ENCODE results near the gene CTNS.

Gene CTNS

DNA sequence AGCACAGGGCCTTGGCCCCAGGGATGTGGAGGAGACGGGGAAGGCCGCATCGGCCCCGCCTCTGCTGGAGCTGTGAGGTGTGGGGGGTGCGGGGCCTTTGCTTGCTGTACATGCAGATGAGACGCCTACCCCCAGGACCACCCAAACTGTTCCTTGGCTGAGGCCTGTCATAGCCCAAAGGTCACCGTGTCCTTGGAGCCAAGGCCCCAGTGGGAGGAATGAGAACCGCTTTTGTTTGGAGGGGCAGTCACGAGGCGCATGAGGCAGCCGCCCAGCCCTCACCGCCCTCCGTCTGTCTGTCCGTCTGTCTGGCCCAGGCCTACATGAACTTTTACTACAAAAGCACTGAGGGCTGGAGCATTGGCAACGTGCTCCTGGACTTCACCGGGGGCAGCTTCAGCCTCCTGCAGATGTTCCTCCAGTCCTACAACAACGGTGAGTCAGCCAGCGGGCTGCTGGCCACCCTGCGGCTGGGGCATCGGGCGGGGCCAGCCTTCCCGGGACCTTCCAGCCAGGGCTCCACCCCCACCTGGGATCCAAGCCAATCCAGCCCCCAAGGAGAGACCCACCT is 23.1 kb downstream of the CTNS start:
- DNase-seq, result no peak

DNA sequence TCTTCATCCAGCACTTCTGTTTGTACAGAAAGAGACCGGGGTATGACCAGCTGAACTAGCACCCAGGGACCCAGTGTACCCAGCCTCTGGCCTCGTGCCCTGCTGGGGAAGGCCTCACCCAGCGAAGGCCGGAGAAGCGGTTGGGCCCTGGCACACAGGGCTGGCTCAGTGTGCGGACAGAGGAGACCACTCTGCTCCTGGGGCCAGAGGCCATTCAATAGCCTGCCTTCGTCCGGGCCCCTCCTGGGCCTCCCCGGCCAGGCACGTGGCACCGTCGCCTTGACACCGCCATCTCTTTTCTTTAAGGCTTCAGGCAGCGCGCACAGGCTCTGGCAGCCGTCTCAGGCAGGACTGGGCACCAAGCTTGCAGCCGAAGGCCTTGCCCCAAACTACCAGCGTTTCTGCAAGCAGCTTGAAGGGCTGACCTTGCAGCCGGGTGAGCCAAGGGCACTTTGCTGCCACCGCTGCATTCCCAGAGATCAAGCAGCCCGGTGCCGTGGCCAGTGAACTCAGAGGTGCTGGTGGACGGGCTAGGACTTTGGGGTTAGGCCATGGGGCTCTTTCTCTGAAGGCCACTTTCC is 23.8 kb downstream of the CTNS start:
- DNase-seq, result no peak

DNA sequence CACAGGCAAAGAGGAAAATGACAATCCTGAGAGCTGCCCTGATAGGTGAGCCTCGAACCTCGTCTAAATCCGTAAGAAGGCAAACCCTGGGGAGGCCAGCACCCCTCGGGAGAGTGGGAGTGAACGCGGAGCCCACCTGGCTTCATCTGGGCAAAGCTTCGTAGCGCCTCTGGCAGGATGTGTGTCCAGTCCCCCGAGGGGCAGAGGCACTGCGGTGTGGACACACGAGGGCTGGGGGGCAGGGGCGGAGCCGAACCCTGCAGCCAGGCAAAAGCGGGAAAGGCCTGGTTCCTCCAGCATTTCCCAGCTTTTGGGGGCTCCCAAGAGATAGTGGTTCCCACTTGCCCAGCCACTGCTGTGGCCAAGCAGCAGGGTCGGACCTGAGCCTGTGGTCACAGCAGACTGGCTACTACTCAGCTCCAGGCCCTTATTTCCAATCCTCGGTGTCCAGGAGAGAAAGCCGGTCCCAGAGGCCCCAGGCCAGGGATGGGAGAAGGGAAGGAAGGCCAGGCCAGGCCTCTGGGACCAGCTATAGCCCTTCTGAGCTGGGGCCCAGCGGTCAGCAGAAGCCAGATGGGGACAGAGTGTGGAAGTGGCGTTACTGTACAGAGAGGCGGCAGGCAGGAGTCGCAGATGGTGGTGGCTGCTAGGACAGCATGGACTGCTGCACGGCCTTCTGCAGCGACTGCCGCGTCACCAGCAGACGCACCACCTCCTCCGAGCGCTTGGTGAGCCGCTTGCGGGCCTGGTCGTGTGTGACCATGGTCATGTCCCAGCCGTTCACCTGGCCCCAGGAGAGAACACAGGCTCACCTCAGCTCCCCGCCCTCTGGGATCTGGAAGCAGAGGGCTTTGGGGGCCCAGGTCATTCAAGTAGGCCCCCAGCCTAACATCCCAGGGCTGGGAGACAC is 26.8 kb downstream of the CTNS start:
- DNase-seq, result no peak

DNA sequence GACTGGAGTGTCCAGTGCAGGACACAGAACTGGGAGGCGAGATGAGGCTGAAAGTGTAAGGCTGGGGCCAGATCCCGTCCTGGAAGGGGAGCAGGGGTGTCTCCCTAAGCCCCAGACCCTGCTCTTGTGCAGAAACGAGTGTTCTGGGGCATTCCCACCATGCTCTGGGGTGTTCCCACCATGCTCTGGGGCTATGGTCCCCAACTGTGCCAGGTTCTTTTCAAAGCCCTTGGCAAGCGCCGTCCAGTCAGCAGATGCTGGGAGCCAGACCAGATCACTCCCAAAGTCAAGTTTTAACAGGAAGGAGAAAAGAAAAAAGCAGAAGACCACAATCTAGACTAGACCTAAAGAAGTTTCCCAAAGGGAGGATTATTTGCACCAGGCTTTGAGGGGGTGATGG is 29.3 kb downstream of the CTNS start:
- no peak for DNase-seq

DNA sequence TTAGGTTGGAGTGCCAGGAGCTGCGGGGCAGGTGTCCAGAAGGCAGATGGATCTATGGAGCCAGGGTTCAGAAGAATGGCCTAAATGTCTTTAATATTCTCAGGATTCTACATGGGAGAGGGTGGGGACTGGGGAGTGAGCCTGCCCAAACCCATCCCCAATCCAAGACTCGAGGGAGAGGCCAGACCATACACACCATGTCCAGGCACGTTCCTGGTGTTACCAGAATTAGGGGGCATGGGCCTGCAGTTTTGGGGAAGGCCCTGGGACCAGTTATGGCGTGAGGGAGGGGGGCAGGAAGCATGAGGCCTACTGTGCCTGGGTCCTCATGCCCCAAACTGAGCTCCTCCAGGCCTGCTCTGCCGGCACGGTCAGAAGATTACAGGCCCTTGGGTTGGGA is 30.0 kb downstream of the CTNS start:
- no peak for DNase-seq

DNA sequence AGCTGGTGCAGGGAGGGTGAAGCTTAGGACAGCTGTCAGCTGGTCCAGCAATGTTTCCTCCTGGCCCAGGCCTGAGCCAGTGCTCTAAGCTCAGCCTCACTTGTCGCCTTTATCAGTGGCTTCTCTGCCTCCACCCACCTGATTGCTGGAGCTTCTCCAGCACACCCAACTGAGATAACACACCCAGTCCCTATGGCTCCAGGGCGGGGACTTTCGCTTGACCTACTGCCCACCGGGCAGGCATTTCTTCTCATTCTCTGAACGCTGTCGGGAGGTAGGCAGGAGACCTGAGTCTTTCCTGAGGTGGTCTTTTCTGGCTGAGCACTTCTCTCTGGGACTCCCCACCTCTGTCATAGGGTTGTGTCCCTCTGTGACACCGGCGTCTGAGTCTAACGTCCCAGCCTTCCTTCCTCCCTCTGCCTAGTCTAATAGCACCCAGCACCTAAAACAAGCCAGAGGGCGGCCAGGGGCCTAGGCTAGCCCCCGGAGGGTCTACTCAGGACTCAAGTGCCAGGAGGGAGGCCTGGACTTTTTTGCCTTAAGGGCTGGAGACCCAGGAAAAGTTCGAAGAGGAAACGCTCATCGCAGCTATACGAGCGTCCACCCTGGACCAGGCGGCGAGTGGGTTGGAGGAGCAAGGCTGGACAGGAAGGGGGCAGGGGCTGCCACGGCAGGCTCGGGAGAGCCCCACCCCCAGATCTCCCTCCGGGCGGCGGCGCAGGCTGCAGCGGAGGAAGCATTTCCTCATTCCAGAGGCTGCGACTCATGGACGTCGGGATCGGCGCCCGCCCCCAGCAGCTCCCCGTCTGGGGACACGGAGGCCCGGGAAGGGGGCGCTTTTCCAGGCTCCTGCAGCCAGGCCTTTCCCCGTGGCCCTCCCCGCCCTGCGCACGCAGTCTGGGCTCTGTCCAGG is 31.1 kb downstream of the CTNS start:
- DNase-seq, result peak; percentile 39

DNA sequence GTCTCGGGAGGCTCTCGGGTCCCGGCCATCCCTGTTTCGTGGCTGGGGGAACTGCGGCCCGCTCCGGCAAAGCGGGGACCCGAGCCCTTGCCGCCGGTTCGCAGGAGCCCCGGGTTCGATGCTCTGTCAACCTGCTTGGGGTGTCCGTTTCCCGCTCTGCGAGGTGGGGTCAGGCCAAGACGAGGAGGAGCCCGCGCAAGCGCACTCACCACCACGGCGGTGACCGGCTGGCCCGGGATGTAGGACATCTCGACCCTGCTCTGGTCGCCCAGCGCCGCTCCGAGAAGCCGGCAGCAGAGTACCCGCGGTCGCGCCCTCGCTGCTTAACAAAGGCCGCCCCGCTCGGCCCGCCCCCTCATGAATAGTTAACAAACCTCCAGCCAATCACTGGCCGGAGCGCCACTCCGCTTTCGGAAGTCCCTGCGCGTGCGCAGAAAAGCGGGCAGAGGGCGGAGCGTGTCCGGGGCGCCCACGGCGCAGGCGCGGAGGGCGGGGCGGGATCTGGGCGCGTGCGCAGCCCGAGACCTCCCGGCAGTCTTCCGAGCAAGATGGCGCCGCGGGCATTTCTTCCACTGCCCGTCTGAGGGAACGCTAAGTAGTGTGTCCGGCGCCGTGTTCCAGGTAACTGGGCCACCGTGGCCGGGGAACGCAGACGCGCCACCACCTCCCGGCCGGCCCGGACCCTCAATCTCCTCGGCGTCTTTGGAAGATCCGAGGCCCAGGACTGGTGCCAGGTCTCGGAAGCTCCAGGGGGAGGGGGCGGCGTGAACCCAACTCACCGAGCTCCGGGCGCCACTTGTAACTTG is 31.9 kb downstream of the CTNS start, which contains the start of the genes EMC6 and TAX1BP3:
TSS of gene EMC6 (plus strand) at position 534 of the 806 bp plus-strand sequence. CDS start 335 bp downstream, outside the sequence.
TSS of gene TAX1BP3 (minus strand) at position 300 of the 806 bp plus-strand sequence. CDS start at position 248, 52 bp downstream.
- DNase-seq, result peak; percentile 86

DNA sequence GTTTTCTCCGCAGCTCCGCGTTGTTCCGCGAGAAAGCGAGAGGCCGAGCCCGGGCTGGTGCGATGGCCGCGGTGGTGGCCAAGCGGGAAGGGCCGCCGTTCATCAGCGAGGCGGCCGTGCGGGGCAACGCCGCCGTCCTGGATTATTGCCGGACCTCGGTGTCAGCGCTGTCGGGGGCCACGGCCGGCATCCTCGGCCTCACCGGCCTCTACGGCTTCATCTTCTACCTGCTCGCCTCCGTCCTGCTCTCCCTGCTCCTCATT is 32.5 kb downstream of the CTNS start:
- DNase-seq, result no peak

DNA sequence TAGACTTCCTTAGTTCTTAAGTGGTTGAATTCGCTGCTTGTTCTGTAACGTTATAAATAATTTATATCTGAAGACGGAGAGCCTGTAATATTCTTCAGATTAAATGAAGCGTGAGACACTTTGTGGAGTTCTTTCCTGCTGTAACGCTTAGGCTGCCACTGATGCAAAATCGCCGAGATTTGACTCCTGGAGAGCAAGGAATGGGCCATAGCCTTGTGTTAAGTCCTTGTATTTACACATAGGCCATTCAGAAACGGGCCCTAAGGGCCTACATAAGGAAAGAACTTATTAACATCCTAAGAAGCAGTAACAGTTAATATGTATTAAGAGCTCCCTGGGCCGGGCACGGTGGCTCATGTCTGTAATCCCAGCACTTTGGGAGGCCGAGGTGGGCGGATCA is 33.0 kb downstream of the CTNS start:
- DNase-seq, result no peak

DNA sequence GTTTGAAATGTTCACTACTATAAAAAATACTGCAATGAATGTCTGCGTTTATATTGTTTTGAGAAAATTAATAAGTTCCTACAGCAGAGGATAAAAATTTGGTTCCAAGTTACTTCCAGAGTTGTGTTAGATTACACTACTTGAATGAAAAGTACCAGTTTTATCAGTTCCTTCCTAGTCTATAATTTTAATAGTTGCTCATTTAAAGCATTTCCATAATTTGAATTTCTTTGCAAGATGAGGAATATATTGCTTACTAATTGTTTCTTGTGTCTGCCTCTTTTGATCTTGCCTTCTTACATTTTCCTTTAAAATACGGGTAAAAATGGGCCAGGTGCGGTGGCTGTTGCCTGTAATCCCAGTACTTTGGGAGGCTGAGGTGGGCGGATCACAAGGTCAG is 36.0 kb downstream of the CTNS start:
- no peak for DNase-seq

DNA sequence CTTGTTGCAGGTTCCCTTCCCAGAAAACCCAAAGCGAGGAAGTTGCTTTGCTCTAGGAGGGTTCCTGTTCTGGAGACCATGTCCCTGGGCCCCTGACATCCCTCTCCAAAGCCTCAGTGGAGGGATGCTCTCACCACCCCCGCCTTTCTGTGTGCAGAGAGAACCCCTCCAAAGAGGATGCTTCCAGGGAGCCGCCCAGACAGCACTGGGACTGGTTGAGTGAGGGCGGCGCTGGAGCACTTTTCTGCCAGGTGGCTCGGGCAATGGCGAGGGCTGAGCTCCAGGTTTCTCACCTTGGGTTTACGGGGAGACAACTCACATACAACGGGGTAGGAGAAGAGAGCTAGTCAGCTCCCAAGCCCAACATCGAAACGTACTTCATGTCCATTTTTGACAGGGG is 39.3 kb downstream of the CTNS start:
- no peak for DNase-seq

DNA sequence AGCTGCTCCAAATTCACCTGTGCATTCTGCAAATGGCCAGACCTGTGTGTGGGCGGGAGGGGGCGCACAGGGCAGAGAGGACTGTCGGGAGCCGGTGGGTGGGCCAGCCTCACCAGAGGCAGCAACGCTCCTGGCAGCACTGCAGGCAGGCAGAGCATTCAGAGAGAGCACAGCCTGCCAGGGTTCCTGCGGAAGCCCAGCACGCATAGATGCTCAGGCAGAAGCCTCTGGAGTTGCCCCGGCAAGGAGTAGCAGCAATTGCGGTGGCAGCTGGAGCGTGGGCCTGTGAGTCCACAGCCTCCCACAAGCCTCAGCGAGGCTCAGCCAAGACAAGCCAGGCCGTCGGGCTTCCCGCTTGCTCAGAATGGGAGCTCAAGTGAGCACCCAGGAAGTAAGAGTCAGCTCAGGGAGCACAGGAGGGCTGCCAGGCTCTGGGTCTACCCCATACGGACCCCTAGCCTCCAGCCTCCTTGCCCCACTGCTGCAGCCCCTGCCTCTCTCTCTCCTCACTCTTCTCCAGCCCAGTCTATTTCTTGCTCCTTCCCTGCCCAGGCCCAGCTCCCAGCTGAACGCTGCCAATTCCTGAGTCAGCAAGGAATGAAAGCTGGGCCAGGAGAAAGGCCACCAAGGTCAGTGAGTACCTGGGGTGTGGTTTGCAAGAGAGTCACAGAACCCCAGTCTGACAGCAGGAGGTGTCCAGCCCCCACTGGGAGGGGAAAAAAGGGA is 41.7 kb downstream of the CTNS start:
- no peak for DNase-seq

DNA sequence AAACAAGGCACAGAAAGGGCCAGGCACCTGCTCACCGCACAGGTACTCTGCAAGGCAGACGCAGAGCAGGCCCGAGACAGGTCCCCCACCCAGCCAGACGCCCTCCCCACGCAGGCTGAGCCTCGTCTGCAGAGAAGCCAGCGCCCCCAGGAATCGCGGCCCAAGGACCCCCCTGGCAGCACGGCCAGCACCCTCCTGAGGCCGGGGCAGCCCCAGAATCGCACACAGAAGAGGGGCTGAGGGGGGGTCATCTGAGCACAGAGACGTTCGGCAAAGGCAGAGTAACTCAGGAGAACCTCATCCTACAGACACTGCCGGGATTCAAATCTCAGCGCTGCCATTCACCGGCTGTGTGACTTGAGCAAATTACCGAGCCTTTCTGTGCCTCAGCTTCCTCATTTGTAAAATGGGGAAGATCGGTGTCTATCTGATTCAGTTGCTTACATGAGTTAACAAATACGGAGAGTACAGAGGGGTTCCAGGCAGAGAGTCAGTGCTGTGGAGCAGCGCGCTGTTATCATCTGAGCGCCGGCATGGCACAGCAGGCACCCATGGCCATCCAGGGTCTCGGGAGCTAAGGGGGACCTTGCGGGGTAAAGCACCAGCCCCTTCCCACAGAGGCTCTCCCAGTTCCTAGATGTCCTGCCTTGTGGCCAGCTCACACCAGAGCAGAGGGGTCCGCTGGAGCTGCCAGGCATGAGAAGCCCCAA is 42.4 kb downstream of the CTNS start:
- no peak for DNase-seq

DNA sequence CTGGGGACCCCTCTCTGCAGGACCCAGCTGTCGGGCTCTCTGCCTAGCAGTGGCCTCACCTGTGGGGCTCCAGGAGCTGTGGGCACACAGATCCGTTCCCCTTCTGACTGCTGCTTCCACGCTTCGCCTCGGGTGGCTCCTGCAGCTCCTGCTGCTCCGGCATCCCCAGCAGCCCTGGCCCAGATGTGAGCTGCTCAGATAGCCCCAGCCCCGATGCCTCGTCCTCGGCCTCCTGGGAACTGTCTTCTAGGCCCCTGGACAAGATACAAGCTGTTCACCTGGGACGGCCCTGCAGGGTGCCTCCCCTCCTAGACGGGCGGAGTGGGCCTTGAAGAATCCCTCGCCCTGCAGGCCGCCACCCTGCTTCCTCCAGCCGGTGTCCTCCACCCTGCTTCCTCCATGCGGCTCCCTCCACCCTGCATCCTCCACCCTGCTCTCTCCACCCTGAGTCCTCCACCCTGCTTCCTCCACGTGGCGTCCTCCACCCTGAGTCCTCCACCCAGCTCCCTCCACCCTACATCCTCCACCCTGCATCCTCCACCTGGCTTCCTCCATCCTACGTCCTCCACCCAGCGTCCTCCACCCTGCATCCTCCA is 43.1 kb downstream of the CTNS start:
- DNase-seq, result no peak

DNA sequence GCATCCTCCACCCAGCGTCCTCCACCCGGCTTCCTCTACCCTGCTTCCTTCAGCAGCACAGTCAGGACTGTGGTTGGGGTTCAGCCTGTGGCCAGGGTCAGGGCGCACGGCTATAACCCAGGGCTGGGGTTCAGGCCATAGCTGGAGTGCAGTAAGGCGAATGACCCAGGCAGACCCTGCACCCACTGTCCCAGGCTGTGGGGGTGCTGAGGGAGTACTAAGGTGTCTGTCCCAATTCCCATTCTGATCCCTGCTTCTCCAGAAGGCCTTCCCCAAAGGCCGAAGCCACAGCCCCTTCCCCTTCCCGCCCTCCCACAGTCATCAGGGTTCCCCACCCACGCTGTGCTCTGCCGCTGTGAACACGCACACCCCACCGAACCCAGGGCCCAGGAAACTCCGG is 44.5 kb downstream of the CTNS start:
- no peak for DNase-seq

DNA sequence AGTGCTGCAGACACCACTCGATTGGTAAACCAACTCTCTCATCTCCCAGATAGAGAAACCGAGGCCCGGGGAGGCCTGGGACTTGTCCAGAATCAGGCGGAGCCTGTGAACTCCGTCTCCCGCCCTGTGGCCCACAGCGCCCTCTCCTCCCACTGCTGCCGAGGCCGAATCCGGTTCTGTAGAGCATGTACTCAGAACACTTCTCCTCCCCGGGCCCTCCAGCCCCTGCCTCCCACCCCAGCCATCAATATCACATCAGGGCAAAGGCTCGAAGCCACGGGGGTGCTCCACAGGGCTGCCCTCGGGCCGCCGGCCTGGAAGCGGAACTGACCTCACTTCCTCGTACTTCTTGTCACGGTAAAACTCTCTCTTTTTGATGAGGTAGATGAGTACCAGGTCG is 45.0 kb downstream of the CTNS start:
- no peak for DNase-seq

DNA sequence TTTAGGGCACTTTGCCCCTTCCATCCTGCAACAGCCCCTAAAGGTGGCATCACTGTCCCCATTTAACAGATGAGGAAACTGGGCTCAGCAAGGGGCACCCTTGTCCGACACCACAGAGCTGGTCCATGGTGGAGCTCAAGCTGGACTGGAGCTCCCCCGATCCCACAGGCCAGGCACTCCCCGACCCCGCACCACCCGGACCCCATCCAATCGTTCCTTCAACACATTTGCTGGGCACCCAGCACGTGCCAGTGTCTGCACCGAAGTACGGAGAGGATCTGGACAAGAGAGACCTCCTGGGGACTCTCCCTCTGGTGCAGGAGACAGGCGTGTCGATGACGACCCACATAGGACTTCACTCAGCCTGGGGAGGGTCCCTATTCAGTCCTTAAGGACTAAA is 45.5 kb downstream of the CTNS start:
- DNase-seq, result no peak

DNA sequence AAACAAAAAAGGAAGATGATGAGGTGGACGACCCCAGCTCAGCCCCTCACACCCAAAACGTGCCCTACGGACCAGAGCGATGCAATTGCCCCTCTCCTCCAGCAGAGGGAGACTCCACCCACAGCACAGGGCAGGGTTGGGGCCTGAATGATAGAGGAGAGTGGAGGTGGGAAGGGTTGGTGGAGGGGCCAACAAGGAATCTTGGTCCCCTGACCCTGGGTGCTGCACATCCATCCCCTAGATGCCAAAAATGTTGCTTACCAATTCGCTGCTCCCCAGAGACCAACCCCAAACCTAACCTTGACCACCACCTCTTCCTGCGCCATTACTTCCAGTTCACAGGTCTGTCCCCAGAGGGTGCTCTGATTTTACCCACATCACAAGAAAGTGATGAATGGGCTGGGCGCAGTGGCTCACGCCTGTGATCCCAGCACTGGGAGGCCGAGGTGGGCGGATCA is 46.5 kb downstream of the CTNS start:
- DNase-seq, result no peak

DNA sequence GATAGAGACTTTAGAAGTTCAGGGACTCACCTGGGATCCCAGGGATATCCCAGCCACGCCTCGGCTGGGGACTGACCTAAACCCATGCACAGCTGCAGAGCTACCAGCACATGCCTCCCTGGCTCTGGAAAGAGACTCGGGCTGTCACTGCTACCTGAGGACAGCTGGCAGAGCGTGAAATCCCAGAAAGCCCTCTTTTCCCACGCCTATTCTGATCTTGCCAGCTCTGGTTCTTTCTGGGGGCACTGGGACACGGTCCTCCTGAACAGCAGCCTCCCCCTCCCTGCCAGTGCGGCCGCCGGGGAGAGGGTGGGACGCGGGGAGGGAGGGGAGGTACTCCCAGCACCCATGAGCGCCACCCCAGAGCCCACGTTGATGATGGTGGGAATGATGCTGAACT is 48.6 kb downstream of the CTNS start:
- no peak for DNase-seq

DNA sequence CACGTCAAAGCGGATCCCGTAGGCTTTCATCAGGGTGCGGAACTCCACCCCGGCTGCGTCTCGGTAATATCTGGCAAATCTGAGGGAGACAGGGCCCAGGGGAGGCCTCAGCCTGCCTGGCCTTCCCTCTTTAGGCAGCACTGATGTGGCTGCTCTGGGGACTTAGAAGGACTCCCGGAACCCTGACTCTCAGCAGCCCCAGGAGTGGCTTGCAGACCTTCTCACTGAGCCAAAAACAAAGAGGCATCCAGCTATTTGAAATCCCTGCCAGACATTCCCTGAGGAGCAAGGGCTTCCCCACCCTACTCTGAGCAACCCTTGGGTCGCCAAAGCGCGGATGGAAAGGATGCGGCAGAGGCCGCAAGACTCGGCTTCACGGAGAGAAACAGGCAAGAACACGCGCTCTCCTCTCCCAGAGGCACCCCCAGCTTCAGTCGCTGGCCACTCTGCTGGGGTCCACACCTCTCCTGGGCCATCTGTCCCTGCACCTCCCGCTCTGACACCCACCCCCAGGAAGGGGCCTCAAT is 51.5 kb downstream of the CTNS start:
- no peak for DNase-seq

Measured in NCI-H2029 (cell line).